GM18507 (cell line): Measurements from ENCODE around the gene PFDN1.

ENCODE experiments used
- DNase-seq: peaks from one replicate; pipeline ENCODE4 v3.0.0; 2011; ENCODE audit warnings: low read depth; ENCODE audit not compliant: insufficient read length; ENCODE audit errors: extremely low spot score
- FAIRE-seq: peaks from 2 replicates; lab custom pipeline; 2011; peaks lifted over from hg19 to GRCh38; lab: Jason Lieb, UNC

Gene PFDN1

GRCh38 chr5:140243706-140244250 lies 59.1 kb downstream of the PFDN1 start:
- no peak for DNase-seq

GRCh38 chr5:140242890-140243585 lies 59.9 kb downstream of the PFDN1 start:
- FAIRE-seq, result no peak
- DNase-seq, result no peak

More at GRCh38 chr5:140243706-140244250, 59.1 kb downstream of the PFDN1 start:
- no peak for FAIRE-seq

GRCh38 chr5:140242099-140242498 lies 60.8 kb downstream of the PFDN1 start:
- no peak for DNase-seq
- FAIRE-seq, result no peak

- no peak for FAIRE-seq
- DNase-seq, result no peak
Observed at GRCh38 chr5:140240987-140241706, 61.8 kb downstream of the PFDN1 start.

- peak; percentile 69 for FAIRE-seq
- peak; percentile 46 for DNase-seq
Observed at GRCh38 chr5:140239939-140240700, 62.8 kb downstream of the PFDN1 start.

- DNase-seq, result no peak
- no peak for FAIRE-seq
Observed at GRCh38 chr5:140239461-140239860, 63.4 kb downstream of the PFDN1 start.

- no peak for FAIRE-seq
- no peak for DNase-seq
Observed at GRCh38 chr5:140238756-140239155, 64.1 kb downstream of the PFDN1 start.

- no peak for DNase-seq
- FAIRE-seq, result no peak
Observed at GRCh38 chr5:140236891-140237598, 65.9 kb downstream of the PFDN1 start.

- no peak for FAIRE-seq
- no peak for DNase-seq
Observed at GRCh38 chr5:140235791-140236551, 66.9 kb downstream of the PFDN1 start.

- DNase-seq (no peak), FAIRE-seq (no peak)
Observed at GRCh38 chr5:140234377-140234989, 68.4 kb downstream of the PFDN1 start.

- DNase-seq (no peak), FAIRE-seq (no peak)
Observed at GRCh38 chr5:140232731-140233130, 70.2 kb downstream of the PFDN1 start.

- DNase-seq (no peak), FAIRE-seq (no peak)
Observed at GRCh38 chr5:140230373-140230772, 72.5 kb downstream of the PFDN1 start.

- FAIRE-seq (no peak), DNase-seq (no peak)
Observed at GRCh38 chr5:140228364-140228837, 74.5 kb downstream of the PFDN1 start.

GRCh38 chr5:140227046-140227445 lies 75.9 kb downstream of the PFDN1 start:
- no peak for FAIRE-seq
- DNase-seq, result no peak

GRCh38 chr5:140225396-140225795 lies 77.5 kb downstream of the PFDN1 start:
- DNase-seq, result no peak
- no peak for FAIRE-seq

- no peak for FAIRE-seq
- DNase-seq, result no peak
Observed at GRCh38 chr5:140224658-140225057, 78.2 kb downstream of the PFDN1 start.

- DNase-seq (no peak), FAIRE-seq (no peak)
Observed at GRCh38 chr5:140223567-140223966, 79.3 kb downstream of the PFDN1 start.

GRCh38 chr5:140222416-140222815 lies 80.5 kb downstream of the PFDN1 start:
- no peak for FAIRE-seq
- no peak for DNase-seq
